HG03064 (cell line): ENCODE results near the gene MID1.

Experiments used
- ATAC-seq: cut with Tn5 transposase; IDR thresholded peaks from one replicate; pipeline ENCODE4 v1.9.1; 2021; ENCODE audit warnings: low read depth; ENCODE audit not compliant: unreplicated experiment

The MID1 gene

DNA sequence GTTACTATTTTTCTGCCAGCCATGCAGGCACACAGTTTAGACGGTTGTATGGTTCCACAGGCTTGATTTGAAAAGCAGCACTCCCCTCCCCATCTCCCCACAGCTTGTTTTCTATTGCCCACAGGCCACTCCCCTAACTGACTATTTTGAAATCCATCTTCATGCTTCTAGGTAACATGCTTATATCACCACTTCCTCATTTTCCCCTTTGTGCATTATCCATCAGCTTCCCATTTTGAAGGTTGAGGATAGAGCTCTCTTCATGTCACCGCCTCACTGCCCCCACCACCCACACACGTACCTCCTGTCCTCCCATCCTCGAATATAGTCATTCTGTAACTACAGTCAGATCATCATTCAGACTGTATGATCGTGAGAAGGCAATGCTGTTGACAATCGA is 224.7 kb downstream of the MID1 start:
- ATAC-seq, result no peak
